IPS-11a (cell line): ENCODE data around the gene ST3GAL5.

Experiments
- H3K4me3 ChIP-seq: one replicate; pipeline ENCODE4 v1.5.1; 2013; ENCODE audit warnings: low read depth, low read length, control low read depth

Gene ST3GAL5

DNA sequence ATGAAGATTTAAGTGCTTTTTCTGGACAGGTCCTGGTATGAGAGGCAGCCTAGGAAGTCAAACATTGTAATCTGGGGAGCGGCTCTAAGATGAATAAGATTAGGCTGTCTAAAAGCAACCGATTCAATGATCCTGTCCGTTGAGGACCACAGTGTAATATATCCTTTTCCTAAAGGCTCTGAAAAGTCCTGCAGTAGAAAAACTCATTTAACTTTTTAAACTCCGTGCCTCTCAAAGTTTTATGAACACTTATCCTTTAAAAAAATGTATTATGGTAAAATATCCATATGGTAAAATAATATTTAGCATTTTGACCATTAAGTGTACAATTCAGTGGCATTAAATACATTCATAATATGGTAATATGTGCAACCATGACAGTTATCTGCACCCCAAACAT is 95.2 kb downstream of the ST3GAL5 start:
- H3K4me3 ChIP-seq, result no peak overlapping the region

DNA sequence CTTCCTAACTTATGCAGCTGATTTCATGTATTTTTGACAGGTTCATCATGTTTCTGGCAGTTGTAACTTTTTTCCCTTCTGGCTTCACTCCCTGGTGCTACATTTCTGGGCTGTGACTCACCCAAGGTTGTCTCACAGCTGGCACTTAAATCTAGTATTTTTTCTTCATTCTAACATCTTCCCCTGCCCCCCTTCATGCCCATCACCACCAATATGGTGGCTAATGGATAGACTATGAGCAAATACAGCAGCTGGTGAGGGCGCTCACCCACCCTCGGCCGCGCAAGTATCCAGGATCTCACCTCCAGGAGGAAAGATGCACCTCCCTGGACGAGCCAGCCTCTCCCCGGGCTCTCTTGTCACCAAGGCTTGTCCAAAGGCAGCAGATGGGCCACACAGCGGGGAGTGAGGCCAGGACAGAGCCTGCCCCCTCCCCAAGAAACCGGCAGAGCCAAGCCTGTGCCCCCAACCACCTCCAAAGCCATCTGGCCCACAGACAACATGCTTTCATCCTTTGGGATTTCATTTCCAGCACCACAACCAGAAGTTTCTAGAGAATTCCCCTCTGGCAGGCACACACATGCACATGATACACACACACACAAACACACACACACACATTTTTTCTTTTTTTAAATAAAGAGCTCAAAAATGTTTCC is 95.9 kb downstream of the ST3GAL5 start:
- no peak overlapping the region for H3K4me3 ChIP-seq

DNA sequence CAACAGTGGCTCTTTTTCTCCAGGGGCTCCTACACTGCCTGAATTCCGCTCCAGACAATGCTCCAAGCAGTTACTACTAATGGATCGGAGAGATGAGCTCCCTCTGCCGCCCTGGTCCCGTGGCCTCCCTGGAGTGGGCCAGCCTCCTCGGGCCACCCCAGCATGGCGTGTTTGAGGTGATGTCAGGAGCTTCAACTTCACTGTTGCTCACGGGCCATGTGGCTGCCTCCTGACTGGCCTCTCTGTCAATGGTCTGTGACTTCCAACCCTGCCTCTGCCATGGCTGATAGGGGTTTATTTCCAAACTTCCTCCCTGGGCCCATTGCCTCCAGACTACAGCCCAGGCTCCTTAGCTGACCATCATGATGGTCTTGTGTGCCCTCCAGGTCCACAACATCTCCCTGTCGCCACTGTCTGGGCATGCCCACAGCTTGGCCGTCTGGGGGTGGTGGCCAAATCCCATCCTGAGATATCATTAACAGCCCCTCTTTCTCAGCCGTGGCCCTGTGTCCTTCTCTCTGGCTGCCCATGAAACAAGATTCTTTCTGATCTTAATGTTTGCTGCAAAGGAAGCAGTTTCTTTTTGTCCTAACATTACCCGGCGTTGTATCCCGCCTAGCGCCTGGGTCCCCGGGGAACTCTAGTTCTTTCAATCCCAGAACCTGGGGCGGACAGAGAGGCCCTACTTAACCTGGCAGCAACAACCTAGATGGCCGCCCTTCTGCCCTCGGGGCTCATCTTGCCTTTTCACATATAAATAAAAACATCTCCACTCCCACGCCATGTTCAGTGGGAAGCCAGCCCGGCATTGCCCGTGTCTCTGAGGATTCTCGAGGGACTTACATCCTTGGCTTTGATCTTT is 96.9 kb downstream of the ST3GAL5 start:
- H3K4me3 ChIP-seq, result no peak overlapping the region

DNA sequence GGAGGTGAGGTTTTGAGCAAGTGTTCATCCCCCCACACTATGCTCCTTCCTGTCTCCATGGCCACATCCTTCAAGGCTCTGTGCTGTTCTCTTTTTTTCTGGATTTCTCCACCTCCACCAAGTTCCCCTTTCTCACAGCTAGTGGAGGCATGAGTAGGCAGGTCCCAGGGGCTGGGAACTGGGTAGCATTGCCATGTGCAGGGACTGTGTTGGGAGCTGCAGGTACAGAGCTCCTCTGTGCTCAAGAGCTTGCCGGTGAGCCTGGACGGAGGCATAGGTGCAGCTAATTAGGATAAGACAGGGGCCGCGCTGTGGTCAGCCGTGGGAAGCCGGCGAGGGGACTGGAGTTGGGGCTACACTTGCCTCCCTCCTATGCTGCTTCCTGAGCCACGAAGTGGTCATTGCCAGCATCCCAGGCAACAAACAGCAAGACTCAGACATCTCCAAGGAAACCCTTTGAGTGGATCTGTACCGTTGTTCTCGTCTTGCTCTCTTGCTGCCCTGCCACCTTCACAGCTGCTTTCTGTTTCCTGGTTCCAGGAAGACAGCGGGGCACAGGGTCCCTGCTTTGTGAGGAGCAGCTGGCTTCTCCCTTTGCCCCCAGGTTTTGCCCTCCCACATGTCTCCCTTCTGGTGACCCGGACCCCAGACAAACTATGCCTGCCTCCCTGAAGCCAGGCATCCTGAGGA is 98.1 kb downstream of the ST3GAL5 start:
- no peak overlapping the region for H3K4me3 ChIP-seq

DNA sequence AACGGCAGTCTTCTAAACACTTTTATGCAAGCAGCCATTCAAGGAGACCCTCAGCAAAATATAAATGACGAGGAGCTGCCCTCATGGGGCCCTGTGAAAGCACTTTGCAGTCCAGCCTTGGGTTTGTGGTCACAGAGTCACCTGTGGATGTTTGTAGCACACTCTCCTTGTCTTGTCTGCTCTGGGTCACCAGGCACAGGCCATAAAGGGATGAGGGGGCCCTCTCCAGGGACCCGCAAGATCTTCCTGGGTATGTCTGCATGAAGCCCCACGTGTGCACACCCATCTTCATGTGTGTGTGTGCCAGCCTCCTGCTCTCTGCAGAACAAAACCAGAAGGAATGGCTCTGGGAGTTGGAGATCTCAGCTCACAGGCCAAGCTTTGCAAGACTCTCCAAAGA is 98.8 kb downstream of the ST3GAL5 start:
- H3K4me3 ChIP-seq, result no peak overlapping the region

DNA sequence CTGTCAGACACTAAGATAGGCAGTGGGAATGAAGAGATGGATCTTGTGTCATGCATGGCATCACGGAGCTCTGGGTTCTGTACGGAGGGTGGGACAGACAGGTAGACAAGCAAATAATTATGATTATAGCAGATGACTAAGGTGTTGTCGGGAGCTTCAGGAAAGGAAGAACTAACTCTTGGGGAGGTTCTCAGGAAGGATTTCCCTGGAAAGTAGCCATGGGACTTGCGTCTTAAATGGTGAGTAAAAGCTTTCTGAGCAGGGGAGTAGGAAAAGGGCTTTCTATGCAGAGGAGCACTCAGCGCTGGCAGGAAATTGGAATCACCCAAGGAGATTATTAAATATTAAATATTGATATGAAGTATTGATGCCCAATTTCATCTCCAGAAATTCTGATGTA is 99.5 kb downstream of the ST3GAL5 start:
- H3K4me3 ChIP-seq, result no peak overlapping the region

DNA sequence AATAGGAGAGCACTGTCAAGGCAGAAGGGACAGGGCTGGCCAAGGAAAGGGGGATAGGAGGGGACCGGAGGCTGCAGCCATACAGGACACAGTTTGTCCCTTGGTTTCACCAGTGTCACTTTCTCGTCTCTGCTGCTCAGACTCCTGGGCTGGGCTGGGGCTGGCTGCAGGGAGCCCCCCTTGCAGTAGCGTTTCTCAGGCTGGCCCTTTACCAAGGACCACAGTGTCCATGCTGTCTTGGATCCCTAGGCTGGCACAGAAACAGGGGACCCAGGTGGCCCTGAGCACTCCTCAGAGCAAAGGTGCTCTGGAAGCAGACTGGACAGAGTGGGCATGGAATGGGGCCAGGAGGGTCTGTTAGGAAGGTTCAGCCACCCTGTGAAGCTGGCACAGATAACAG is 100.2 kb downstream of the ST3GAL5 start:
- no peak overlapping the region for H3K4me3 ChIP-seq

DNA sequence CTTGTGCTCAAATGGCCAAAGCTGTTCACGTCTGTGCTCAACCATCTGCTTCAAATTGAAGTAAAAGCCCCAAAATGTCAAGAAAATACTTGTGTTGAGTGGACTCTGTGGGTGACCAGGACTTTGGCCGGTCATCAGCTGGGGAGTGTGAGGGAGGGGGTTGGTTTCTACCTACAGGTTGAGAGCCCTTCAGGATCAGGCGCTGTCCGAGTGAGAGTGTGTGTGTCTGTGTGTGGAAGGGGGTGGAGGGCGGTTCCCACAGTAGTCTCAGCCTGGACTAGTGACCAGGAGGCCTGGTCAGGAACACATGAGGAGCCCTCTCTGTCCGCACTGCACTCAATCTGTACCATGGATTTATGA is 100.8 kb downstream of the ST3GAL5 start:
- no peak overlapping the region for H3K4me3 ChIP-seq

DNA sequence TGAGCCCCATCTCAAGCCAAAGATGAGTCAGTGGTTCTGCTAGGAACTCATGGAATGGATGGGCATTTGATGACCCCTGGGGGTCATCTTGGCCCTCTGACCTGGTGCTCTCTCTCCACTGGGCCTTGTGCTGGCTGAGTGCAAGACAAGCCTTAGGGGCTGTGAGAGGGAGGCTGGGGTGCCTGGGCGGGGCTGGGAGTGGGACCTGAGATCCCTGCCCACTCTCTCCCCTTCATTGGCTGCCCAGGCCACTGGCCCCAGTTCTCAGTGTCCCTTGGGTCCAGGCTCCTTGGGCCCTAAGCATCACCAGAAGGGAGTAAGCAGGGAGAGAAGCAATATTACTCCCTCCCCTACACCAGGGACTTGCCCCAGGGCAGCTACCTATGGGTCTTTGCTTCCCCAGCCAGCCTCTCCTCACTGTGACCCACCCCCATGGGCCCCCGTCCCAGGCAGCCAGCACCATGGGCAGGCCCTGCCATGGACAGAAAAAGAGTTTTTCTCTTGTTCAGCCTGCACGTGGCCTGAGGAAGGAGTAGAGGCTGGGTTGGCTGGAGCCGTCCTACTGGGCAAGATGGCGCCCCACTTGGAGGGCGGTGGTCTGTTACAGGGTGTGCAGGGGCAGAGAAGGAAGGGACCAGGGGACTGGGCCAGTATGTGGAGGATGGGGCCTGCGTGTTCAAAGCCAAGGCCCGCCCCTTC is 101.4 kb downstream of the ST3GAL5 start:
- no peak overlapping the region for H3K4me3 ChIP-seq
